H9 (cell line): ENCODE results near the gene TERT. TPM values are rescaled to one million over a fixed set of nuclear protein-coding genes. Genes with fewer than 3 reads are reported as not detected.

Experiments
- DNase-seq: peaks from one replicate; pipeline ENCODE4 v3.0.0-alpha.2; 2017
- H2AFZ ChIP-seq: one replicate; pipeline ENCODE4 v1.6.1; 2013; ENCODE audit warnings: mild to moderate bottlenecking, low read length, control low read depth, moderate library complexity
- H2AK5ac ChIP-seq: 2 replicates; pipeline ENCODE4 v1.6.1; 2013; ENCODE audit warnings: low read length, control low read depth, mixed read lengths; ENCODE audit not compliant: insufficient read length
- H2BK120ac ChIP-seq: one replicate; pipeline ENCODE4 v1.6.1; 2013; ENCODE audit warnings: low read depth, mild to moderate bottlenecking, low read length, control low read depth, inconsistent platforms; ENCODE audit not compliant: poor library complexity, severe bottlenecking
- H2BK12ac ChIP-seq: 2 replicates; pipeline ENCODE4 v1.6.1; 2013; ENCODE audit warnings: low read length, control low read depth, mixed read lengths, low read depth; ENCODE audit not compliant: insufficient read length
- H2BK15ac ChIP-seq: 2 replicates; pipeline ENCODE4 v1.6.1; 2013; ENCODE audit warnings: low read depth, low read length, control low read depth
- H2BK20ac ChIP-seq: one replicate; pipeline ENCODE4 v1.6.1; 2013; ENCODE audit warnings: low read depth, mild to moderate bottlenecking, low read length, control low read depth, inconsistent platforms; ENCODE audit not compliant: poor library complexity, severe bottlenecking
- H2BK5ac ChIP-seq: 2 replicates; pipeline ENCODE4 v1.6.1; 2013; ENCODE audit warnings: low read length, control low read depth, mixed read lengths; ENCODE audit not compliant: insufficient read length
- H3K14ac ChIP-seq: 2 replicates; pipeline ENCODE4 v1.6.1; 2013; ENCODE audit warnings: low read length, control low read depth; ENCODE audit not compliant: insufficient read depth
- H3K18ac ChIP-seq: 2 replicates; pipeline ENCODE4 v1.6.1; 2013; ENCODE audit warnings: low read depth, mild to moderate bottlenecking, mixed read lengths, low read length, control low read depth; ENCODE audit not compliant: insufficient read length
- H3K23ac ChIP-seq: 2 replicates; pipeline ENCODE4 v1.6.1; 2013; ENCODE audit warnings: low read length, control low read depth, mixed read lengths, low read depth; ENCODE audit not compliant: insufficient read length
- H3K23me2 ChIP-seq: 2 replicates; pipeline ENCODE4 v1.6.1; 2013; ENCODE audit warnings: low read depth, mild to moderate bottlenecking, mixed read lengths, low read length, control low read depth; ENCODE audit not compliant: insufficient read length, poor library complexity, severe bottlenecking
- H3K27ac ChIP-seq: 2 replicates; pipeline ENCODE4 v1.5.1; 2013; ENCODE audit warnings: low read length, control low read depth, mixed read lengths, low read depth; ENCODE audit not compliant: insufficient read length
- H3K27me3 ChIP-seq: 2 replicates; pipeline ENCODE4 v1.6.1; 2013; ENCODE audit warnings: low read length, control low read depth, inconsistent platforms; ENCODE audit not compliant: insufficient read depth
- H3K4ac ChIP-seq: 2 replicates; pipeline ENCODE4 v1.6.1; 2013; ENCODE audit warnings: low read depth, mild to moderate bottlenecking, control low read depth, inconsistent platforms, low read length, moderate library complexity
- H3K4me1 ChIP-seq: 2 replicates; pipeline ENCODE4 v1.6.1; 2013; ENCODE audit warnings: low read length, control low read depth, inconsistent platforms; ENCODE audit not compliant: insufficient read depth
- H3K4me2 ChIP-seq: 2 replicates; pipeline ENCODE4 v1.6.1; 2013; ENCODE audit warnings: low read length, control low read depth, mixed read lengths; ENCODE audit not compliant: insufficient read length, insufficient read depth
- H3K56ac ChIP-seq: 2 replicates; pipeline ENCODE4 v1.6.1; 2013; ENCODE audit warnings: low read depth, mild to moderate bottlenecking, mixed read lengths, low read length, control low read depth; ENCODE audit not compliant: insufficient read length
- H3K79me1 ChIP-seq: 2 replicates; pipeline ENCODE4 v1.6.1; 2013; ENCODE audit warnings: low read depth, mild to moderate bottlenecking, moderate library complexity, low read length, control low read depth, inconsistent platforms; ENCODE audit not compliant: insufficient read depth, poor library complexity, severe bottlenecking
- H3K79me2 ChIP-seq: 2 replicates; pipeline ENCODE4 v1.6.1; 2013; ENCODE audit warnings: low read length, control low read depth, inconsistent platforms; ENCODE audit not compliant: insufficient read depth
- H3K9ac ChIP-seq: 2 replicates; pipeline ENCODE4 v1.6.1; 2013; ENCODE audit warnings: low read length, control low read depth, mixed read lengths; ENCODE audit not compliant: insufficient read length; ENCODE audit errors: extremely low read depth
- H3K9me3 ChIP-seq: one replicate; pipeline ENCODE4 v1.6.1; 2013; ENCODE audit warnings: low read depth, low read length, inconsistent platforms; ENCODE audit not compliant: control insufficient read depth
- H3T11ph ChIP-seq: one replicate; pipeline ENCODE4 v1.6.1; 2013; ENCODE audit warnings: mild to moderate bottlenecking, low read length, control low read depth, inconsistent platforms
- H4K20me1 ChIP-seq: one replicate; pipeline ENCODE4 v1.6.1; 2013; ENCODE audit not compliant: control insufficient read depth, insufficient read length, insufficient read depth
- H4K5ac ChIP-seq: 2 replicates; pipeline ENCODE4 v1.6.1; 2013; ENCODE audit warnings: low read depth, mild to moderate bottlenecking, mixed read lengths, low read length, control low read depth; ENCODE audit not compliant: insufficient read length
- H4K8ac ChIP-seq: replicated peaks from 2 replicates; pipeline ENCODE4 v1.6.1; 2013; ENCODE audit warnings: low read length, control low read depth, mixed read lengths, low read depth; ENCODE audit not compliant: insufficient read length
- H4K91ac ChIP-seq: 2 replicates; pipeline ENCODE4 v1.6.1; 2013; ENCODE audit warnings: low read depth, mild to moderate bottlenecking, moderate library complexity, mixed read lengths, low read length, control low read depth; ENCODE audit not compliant: insufficient read length
- H3K27ac Mint-ChIP-seq, 3 experiments: 2 replicates in 2 of 3; 3 replicates in 1 of 3; pipeline ENCODE4 v1.8.0; 2020 to 2021; ENCODE audit warnings: mixed read lengths in 3 of 3, mild to moderate bottlenecking in 1 of 3, moderate library complexity in 1 of 3
- H3K27me3 Mint-ChIP-seq: 2 replicates; pipeline ENCODE4 v1.8.0; 2021; ENCODE audit warnings: low read depth, mild to moderate bottlenecking, moderate library complexity, mixed read lengths
- H3K36me3 Mint-ChIP-seq, 3 experiments: 2 replicates in 2 of 3; 3 replicates in 1 of 3; pipeline ENCODE4 v1.8.0; 2020 to 2021; ENCODE audit warnings: low read depth in 3 of 3, mixed read lengths in 3 of 3; ENCODE audit not compliant: insufficient read depth in 1 of 3
- H3K4me1 Mint-ChIP-seq, 2 experiments: 2 replicates each; pipeline ENCODE4 v1.8.0; 2020; ENCODE audit warnings: mixed read lengths in 2 of 2
- H3K4me3 Mint-ChIP-seq, 2 experiments: 2 replicates in 1 of 2; 3 replicates in 1 of 2; pipeline ENCODE4 v1.8.0; 2020 to 2021; ENCODE audit warnings: mild to moderate bottlenecking in 2 of 2, mixed read lengths in 2 of 2, moderate library complexity in 1 of 2
- H3K9me3 Mint-ChIP-seq, 2 experiments: 2 replicates in 1 of 2; 3 replicates in 1 of 2; pipeline ENCODE4 v1.8.0; 2020; ENCODE audit warnings: mild to moderate bottlenecking in 2 of 2, mixed read lengths in 2 of 2, moderate library complexity in 1 of 2
- CTCF ChIP-seq: fragments of 200-600 bp; sonication (generic); conservative IDR thresholded peaks from 3 replicates; pipeline ENCODE4 v1.8.0; 2021; ENCODE audit warnings: antibody characterized with exemption, mild to moderate bottlenecking
- WGBS: extraction: QIAGEN DNeasy Blood & Tissue Kit; methylation state at CpG from one replicate; pipeline ENCODE4 v1.1.7; 2013; ENCODE audit warnings: missing lambda C conversion rate, low lambda C conversion rate, mixed read lengths; ENCODE audit not compliant: insufficient read length; ENCODE audit errors: extremely low coverage; 5-methylcytosine and 5-hydroxymethylcytosine counted together
- total RNA-seq: library from RNA; stranded (reverse); gene quantifications from 2 replicates; pipeline ENCODE4 v1.2.1, GENCODE V29; 2021

The TERT gene
- total RNA-seq, 1 experiment from 2014 or later = 15.5 TPM

GRCh38 chr5:1204693-1205242 is 90.1 kb downstream of the TERT start:
- Histone ChIP-seq H2BK12ac (no peak overlapping the region), H4K91ac (no peak overlapping the region), H3K4me2 (no peak overlapping the region), H3K56ac (no peak overlapping the region), H3K27ac (no peak overlapping the region), H4K5ac (no peak overlapping the region), H3T11ph (no peak overlapping the region), H3K9ac (no peak overlapping the region), H3K79me2 (no peaks in the 10 kb centered on the region), H2BK15ac (no peak overlapping the region), H3K27me3 (no peaks in the 10 kb centered on the region), H2BK120ac (no peak overlapping the region), H3K18ac (no peak overlapping the region), H4K8ac (no peak overlapping the region), H3K4me1 (no peaks in the 10 kb centered on the region), H2BK20ac (no peak overlapping the region), H2AFZ (no peak overlapping the region), H2AK5ac (no peak overlapping the region), H3K79me1 (no peaks in the 10 kb centered on the region), H2BK5ac (no peak overlapping the region), H3K23me2 (no peaks in the 10 kb centered on the region), H4K20me1 (no peaks in the 10 kb centered on the region), H3K23ac (no peak overlapping the region), H3K4ac (no peak overlapping the region), H3K9me3 (no peaks in the 10 kb centered on the region), H3K14ac (peak overlapping the region; percentile 27; the same call in 1 of the 2 replicates)
- peak overlapping the region in 1 of 3 experiments; percentile 44; a peak in 2 of 7 replicates for H3K27ac Mint-ChIP-seq
- H3K4me1 Mint-ChIP-seq = peaks cover 9 to 16% of the 10 kb centered on the region in 2 experiments
- DNase-seq = peak; percentile 60
- H3K27me3 Mint-ChIP-seq = peaks cover 8% of the 10 kb centered on the region
- TF ChIP-seq CTCF = peak; percentile 62
- H3K4me3 Mint-ChIP-seq = peak overlapping the region in 1 of 2 experiments; percentile 43; a peak in 2 of 5 replicates
- H3K9me3 Mint-ChIP-seq = no peaks in the 10 kb centered on the region
- WGBS = no CpG with 5 or more reads among the region's 18 CpGs
- no peaks in the 10 kb centered on the region for H3K36me3 Mint-ChIP-seq
